OCI-LY3 (cell line): ENCODE data around the gene PFKL.

ENCODE experiments used
- EZH2phosphoT487 ChIP-seq: fragments of 200-600 bp; shearing (Covaris generic); IDR thresholded peaks from 2 replicates; pipeline ENCODE4 v1.6.1; 2018; ENCODE audit warnings: antibody characterized with exemption, mixed run types, low read depth
- TF ChIP-seq, protein P1 (sequence below): fragments of 200-600, 300-600 bp; sonication (generic); IDR thresholded peaks from 2 replicates; pipeline ENCODE4 v1.5.1; 2014; ENCODE audit warnings: antibody characterized with exemption, low read length, low read depth

DNA sequence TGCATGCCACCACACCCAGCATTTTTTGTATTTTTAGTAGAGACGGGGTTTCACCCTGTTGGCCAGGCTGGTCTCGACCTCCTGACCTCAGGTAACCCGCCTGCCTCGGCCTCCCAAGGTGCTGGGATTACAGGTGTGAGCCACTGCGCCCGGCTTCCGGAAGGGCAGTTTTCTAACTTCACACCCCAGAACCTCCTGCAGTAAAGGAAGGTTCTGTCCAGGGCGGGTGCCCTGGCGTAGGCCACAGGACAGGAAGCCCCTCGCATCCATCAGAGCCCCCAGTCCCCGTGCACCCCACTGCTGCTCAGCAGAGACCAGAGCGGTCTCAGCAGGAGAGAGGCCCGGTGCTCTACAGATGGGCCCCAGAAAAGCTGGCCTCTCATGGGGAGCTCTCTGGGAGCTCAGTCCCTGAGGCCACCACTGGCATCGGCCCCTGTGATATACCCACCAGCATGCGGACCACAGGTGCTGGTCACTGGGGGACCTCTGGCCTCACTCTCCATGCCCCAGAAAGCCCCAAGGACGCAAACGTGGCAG, 34.1 kb upstream of the PFKL start:
- TF ChIP-seq, protein P1, sequence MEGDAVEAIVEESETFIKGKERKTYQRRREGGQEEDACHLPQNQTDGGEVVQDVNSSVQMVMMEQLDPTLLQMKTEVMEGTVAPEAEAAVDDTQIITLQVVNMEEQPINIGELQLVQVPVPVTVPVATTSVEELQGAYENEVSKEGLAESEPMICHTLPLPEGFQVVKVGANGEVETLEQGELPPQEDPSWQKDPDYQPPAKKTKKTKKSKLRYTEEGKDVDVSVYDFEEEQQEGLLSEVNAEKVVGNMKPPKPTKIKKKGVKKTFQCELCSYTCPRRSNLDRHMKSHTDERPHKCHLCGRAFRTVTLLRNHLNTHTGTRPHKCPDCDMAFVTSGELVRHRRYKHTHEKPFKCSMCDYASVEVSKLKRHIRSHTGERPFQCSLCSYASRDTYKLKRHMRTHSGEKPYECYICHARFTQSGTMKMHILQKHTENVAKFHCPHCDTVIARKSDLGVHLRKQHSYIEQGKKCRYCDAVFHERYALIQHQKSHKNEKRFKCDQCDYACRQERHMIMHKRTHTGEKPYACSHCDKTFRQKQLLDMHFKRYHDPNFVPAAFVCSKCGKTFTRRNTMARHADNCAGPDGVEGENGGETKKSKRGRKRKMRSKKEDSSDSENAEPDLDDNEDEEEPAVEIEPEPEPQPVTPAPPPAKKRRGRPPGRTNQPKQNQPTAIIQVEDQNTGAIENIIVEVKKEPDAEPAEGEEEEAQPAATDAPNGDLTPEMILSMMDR: no peak
- no peak for TF ChIP-seq EZH2phosphoT487
